RWPE2 (cell line): ENCODE measurements around the gene WDR82.

Experiments used
- ATAC-seq: fragments of 200-7000 bp; cut with Tn5 transposase; 3 replicates; pipeline ENCODE4 v1.9.1; 2021; ENCODE audit warnings: low read depth
- DNase-seq: peaks from one replicate; pipeline ENCODE4 v3.0.0-alpha.2; 2020; ENCODE audit warnings: low spot score
- H3K27ac ChIP-seq: fragments of 450-650 bp; 2 replicates; pipeline ENCODE4 v1.5.1; 2017; ENCODE audit warnings: mild to moderate bottlenecking; ENCODE audit not compliant: poor library complexity, severe bottlenecking
- H3K27me3 ChIP-seq: fragments of 250-450 bp; sonication (Bioruptor Pico); 2 replicates; pipeline ENCODE4 v1.5.1; 2021; ENCODE audit warnings: mild to moderate bottlenecking, moderate library complexity; ENCODE audit not compliant: insufficient read depth, poor library complexity, severe bottlenecking
- H3K36me3 ChIP-seq: fragments of 250-450 bp; sonication (Bioruptor Pico); 2 replicates; pipeline ENCODE4 v1.5.1; 2020; ENCODE audit warnings: low read depth, mild to moderate bottlenecking, moderate library complexity
- H3K4me1 ChIP-seq: fragments of 250-450 bp; sonication (Bioruptor Pico); 2 replicates; pipeline ENCODE4 v1.5.1; 2021; ENCODE audit warnings: mild to moderate bottlenecking, moderate library complexity; ENCODE audit not compliant: insufficient read depth, poor library complexity, severe bottlenecking
- H3K4me3 ChIP-seq: fragments of 250-450 bp; sonication (Bioruptor Pico); 2 replicates; pipeline ENCODE4 v1.5.1; 2021; ENCODE audit warnings: mild to moderate bottlenecking, moderate library complexity; ENCODE audit not compliant: severe bottlenecking
- H3K9me3 ChIP-seq: fragments of 250-450 bp; sonication (Bioruptor Pico); 2 replicates; pipeline ENCODE4 v1.5.1; 2021; ENCODE audit warnings: mild to moderate bottlenecking, moderate library complexity; ENCODE audit not compliant: severe bottlenecking
- CTCF ChIP-seq: fragments of 450-650 bp; IDR thresholded peaks from one replicate; pipeline ENCODE4 v1.5.1; 2017; ENCODE audit warnings: mild to moderate bottlenecking, moderate library complexity; ENCODE audit not compliant: poor library complexity, severe bottlenecking

WDR82 gene

GRCh38 chr3:52256622-52257021, 21.8 kb downstream of the WDR82 start:
- DNase-seq = no peak
- H3K4me3 ChIP-seq = no peak overlapping the region
- no peak for TF ChIP-seq CTCF
- H3K4me1 ChIP-seq = no peaks in the 10 kb centered on the region
- H3K27ac ChIP-seq = no peak overlapping the region
- no peaks in the 10 kb centered on the region for H3K27me3 ChIP-seq
- ATAC-seq = no peak
- no peaks in the 10 kb centered on the region for H3K9me3 ChIP-seq
- H3K36me3 ChIP-seq = peaks cover 92% of the 10 kb centered on the region

GRCh38 chr3:52256159-52256558, 22.3 kb downstream of the WDR82 start:
- no peaks in the 10 kb centered on the region for H3K27me3 ChIP-seq
- no peak for ATAC-seq
- no peak overlapping the region for H3K4me3 ChIP-seq

GRCh38 chr3:52254608-52255007, 23.8 kb downstream of the WDR82 start:
- Histone ChIP-seq H3K4me3 (no peak overlapping the region), H3K4me1 (no peaks in the 10 kb centered on the region), H3K27ac (no peak overlapping the region), H3K9me3 (no peaks in the 10 kb centered on the region), H3K27me3 (no peaks in the 10 kb centered on the region), H3K36me3 (peaks cover 74% of the 10 kb centered on the region)
- DNase-seq = no peak
- no peak for ATAC-seq
- no peak for TF ChIP-seq CTCF

More at GRCh38 chr3:52256159-52256558, 22.3 kb downstream of the WDR82 start:
- no peaks in the 10 kb centered on the region for H3K4me1 ChIP-seq
- H3K27ac ChIP-seq = no peak overlapping the region
- no peak for TF ChIP-seq CTCF
- peaks cover 90% of the 10 kb centered on the region for H3K36me3 ChIP-seq
- no peaks in the 10 kb centered on the region for H3K9me3 ChIP-seq
- no peak for DNase-seq

- Histone ChIP-seq H3K27ac (no peak overlapping the region), H3K36me3 (peaks cover 64% of the 10 kb centered on the region), H3K9me3 (no peaks in the 10 kb centered on the region), H3K27me3 (no peaks in the 10 kb centered on the region), H3K4me3 (no peak overlapping the region), H3K4me1 (no peaks in the 10 kb centered on the region)
- ATAC-seq = peak; percentile 25; the same call in 2 of the 3 replicates
- no peak for DNase-seq
- no peak for TF ChIP-seq CTCF
Observed at GRCh38 chr3:52253314-52254304, 24.8 kb downstream of the WDR82 start.

- no peak for TF ChIP-seq CTCF
- H3K36me3 ChIP-seq = peaks cover 31% of the 10 kb centered on the region
- H3K4me1 ChIP-seq = peaks cover 1% of the 10 kb centered on the region
- no peak overlapping the region for H3K4me3 ChIP-seq
- no peak for ATAC-seq
- H3K27ac ChIP-seq = no peak overlapping the region
- H3K9me3 ChIP-seq = no peaks in the 10 kb centered on the region
- DNase-seq = no peak
- no peaks in the 10 kb centered on the region for H3K27me3 ChIP-seq
Observed at GRCh38 chr3:52250122-52250521, 28.3 kb downstream of the WDR82 start.
